ENCODE results near the gene TGFB1.
A peak's percentile ranks its signal among the peaks of the same experiment; 100 is the strongest.

DNA sequence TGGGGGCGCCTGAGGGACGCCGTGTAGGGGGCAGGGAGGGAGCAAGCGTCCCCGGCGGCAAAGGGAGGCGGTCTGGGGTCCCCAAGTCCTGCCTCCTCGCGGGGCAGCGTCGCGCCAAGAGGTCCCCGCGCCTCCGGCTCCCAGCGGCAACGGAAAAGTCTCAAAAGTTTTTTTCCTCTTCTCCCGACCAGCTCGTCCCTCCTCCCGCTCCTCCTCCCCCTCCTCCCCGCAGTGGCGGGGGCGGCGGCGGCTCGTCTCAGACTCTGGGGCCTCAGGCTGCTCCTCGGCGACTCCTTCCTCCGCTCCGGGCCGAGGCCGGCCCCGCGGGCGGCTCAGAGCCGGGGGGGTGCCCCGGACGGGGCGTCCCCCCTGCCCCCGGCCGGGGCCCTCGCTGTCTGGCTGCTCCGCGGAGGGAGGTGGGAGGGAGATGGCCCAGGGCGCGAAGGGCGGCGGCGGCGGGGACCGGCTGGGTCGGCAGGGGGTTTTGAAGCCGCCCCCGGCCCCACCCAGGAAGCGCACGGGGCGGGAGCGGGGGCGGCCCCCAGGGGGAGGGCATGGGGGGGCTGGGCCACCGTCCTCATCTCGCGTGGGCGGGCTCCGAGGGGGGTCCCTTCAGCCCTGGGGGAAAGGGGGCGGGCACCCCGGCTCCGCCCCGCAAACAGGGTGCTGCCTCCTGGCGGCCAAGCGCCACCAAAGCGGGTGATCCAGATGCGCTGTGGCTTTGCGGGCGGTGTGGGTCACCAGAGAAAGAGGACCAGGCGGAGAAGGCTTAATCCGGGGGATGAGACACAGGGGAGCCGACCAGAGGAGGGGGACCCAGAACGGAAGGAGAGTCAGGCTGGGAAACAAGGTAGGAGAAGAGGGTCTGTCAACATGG lies at the start of gene TGFB1:
- TF ChIP-seq, protein P1, sequence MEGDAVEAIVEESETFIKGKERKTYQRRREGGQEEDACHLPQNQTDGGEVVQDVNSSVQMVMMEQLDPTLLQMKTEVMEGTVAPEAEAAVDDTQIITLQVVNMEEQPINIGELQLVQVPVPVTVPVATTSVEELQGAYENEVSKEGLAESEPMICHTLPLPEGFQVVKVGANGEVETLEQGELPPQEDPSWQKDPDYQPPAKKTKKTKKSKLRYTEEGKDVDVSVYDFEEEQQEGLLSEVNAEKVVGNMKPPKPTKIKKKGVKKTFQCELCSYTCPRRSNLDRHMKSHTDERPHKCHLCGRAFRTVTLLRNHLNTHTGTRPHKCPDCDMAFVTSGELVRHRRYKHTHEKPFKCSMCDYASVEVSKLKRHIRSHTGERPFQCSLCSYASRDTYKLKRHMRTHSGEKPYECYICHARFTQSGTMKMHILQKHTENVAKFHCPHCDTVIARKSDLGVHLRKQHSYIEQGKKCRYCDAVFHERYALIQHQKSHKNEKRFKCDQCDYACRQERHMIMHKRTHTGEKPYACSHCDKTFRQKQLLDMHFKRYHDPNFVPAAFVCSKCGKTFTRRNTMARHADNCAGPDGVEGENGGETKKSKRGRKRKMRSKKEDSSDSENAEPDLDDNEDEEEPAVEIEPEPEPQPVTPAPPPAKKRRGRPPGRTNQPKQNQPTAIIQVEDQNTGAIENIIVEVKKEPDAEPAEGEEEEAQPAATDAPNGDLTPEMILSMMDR (IDR thresholded peaks at IDR 0.05; ENCODE audit: poor library complexity, severe bottlenecking), result peak; percentile 71
- TF ChIP-seq, protein P2, sequence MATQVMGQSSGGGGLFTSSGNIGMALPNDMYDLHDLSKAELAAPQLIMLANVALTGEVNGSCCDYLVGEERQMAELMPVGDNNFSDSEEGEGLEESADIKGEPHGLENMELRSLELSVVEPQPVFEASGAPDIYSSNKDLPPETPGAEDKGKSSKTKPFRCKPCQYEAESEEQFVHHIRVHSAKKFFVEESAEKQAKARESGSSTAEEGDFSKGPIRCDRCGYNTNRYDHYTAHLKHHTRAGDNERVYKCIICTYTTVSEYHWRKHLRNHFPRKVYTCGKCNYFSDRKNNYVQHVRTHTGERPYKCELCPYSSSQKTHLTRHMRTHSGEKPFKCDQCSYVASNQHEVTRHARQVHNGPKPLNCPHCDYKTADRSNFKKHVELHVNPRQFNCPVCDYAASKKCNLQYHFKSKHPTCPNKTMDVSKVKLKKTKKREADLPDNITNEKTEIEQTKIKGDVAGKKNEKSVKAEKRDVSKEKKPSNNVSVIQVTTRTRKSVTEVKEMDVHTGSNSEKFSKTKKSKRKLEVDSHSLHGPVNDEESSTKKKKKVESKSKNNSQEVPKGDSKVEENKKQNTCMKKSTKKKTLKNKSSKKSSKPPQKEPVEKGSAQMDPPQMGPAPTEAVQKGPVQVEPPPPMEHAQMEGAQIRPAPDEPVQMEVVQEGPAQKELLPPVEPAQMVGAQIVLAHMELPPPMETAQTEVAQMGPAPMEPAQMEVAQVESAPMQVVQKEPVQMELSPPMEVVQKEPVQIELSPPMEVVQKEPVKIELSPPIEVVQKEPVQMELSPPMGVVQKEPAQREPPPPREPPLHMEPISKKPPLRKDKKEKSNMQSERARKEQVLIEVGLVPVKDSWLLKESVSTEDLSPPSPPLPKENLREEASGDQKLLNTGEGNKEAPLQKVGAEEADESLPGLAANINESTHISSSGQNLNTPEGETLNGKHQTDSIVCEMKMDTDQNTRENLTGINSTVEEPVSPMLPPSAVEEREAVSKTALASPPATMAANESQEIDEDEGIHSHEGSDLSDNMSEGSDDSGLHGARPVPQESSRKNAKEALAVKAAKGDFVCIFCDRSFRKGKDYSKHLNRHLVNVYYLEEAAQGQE (IDR thresholded peaks at IDR 0.05; ENCODE audit: borderline replicate concordance), result no peak
- no peak for TF ChIP-seq MXI1 (conservative IDR thresholded peaks at IDR 0.05; ENCODE audit: poor library complexity, severe bottlenecking)
- no peak for TF ChIP-seq EP300 (conservative IDR thresholded peaks at IDR 0.05; ENCODE audit: poor library complexity, severe bottlenecking)
- TF ChIP-seq RAD21 (conservative IDR thresholded peaks at IDR 0.05), result peak; percentile 24
- no peak for TF ChIP-seq POLR2AphosphoS5 (IDR thresholded peaks at IDR 0.05)
- TF ChIP-seq TAF1 (IDR thresholded peaks at IDR 0.05; ENCODE audit: low read depth), result no peak
- peak; percentile 57 for TF ChIP-seq SMC3 (conservative IDR thresholded peaks at IDR 0.05; ENCODE audit: poor library complexity)

Data from neural cell (in vitro differentiated cells).